Activated CD8-positive, alpha-beta T cell treated with anti-CD3 and anti-CD28 coated beads, Interleukin-2, amount 10 ng/mL, durations not matched to agents 7 days and 5 days (primary cell): ENCODE data around the gene TNFRSF8. TPM values are rescaled to one million over a fixed set of nuclear protein-coding genes. Genes with fewer than 3 reads are reported as not detected.
"Not testable (repeated sequence)": the region's sequence is repeated elsewhere in the genome, so short reads cannot be mapped to it uniquely, and the experiment has no call there.

ENCODE experiments used
- ATAC-seq: fragments of 150-1000 bp; cut with Tn5 transposase; one replicate; pipeline ENCODE4 v1.10.0; 2021; ENCODE audit warnings: moderate library complexity
- CTCF ChIA-PET: fragments of 350-600 bp; sonication (Branson Sonifier 250); formaldehyde crosslinking; loops from one replicate; lab custom pipeline; 2021; ENCODE audit warnings: antibody characterized with exemption; lab: Charles Lee
- POLR2A ChIA-PET: fragments of 350-600 bp; sonication (Branson Sonifier 250); formaldehyde crosslinking; loops from one replicate; lab custom pipeline; 2021; ENCODE audit warnings: antibody characterized with exemption; lab: Charles Lee
- DNase-seq: peaks from one replicate; pipeline ENCODE4 v3.0.0-alpha.2; 2020
- H3K27ac Mint-ChIP-seq: one replicate; pipeline ENCODE4 v1.8.0; 2021; ENCODE audit warnings: mild to moderate bottlenecking, mixed read lengths
- H3K27me3 Mint-ChIP-seq: one replicate; pipeline ENCODE4 v1.8.0; 2021; ENCODE audit warnings: low read depth, mixed read lengths
- H3K36me3 Mint-ChIP-seq: one replicate; pipeline ENCODE4 v1.8.0; 2021; ENCODE audit warnings: low read depth, mixed read lengths
- H3K4me1 Mint-ChIP-seq: one replicate; pipeline ENCODE4 v1.8.0; 2021; ENCODE audit warnings: low read depth, mixed read lengths
- H3K4me3 Mint-ChIP-seq: one replicate; pipeline ENCODE4 v1.8.0; 2021; ENCODE audit warnings: mild to moderate bottlenecking, mixed read lengths
- H3K9me3 Mint-ChIP-seq: one replicate; pipeline ENCODE4 v1.8.0; 2022; ENCODE audit warnings: mixed read lengths; ENCODE audit not compliant: insufficient read depth
- total RNA-seq, 2 experiments: library from RNA; stranded (reverse); gene quantifications; one replicate each; pipeline ENCODE4 v1.2.3, GENCODE V29; 2021

TNFRSF8 gene
- total RNA-seq, 2 experiments from 2014 or later = 0.95 to 0.97 TPM

GRCh38 chr1:12106153-12106552 is 43.0 kb downstream of the TNFRSF8 start:
- DNase-seq (no peak), ATAC-seq (no peak)
- CTCF ChIA-PET = interaction anchor here (1.0 to 4.3 kb wide), 5 partner anchors 12 to 194 kb away, joined by 3 to 19 read pairs (median 5); no protein-coding TSS in a partner anchor

GRCh38 chr1:12106861-12107260 is 43.8 kb downstream of the TNFRSF8 start:
- H3K9me3 Mint-ChIP-seq, H3K36me3 Mint-ChIP-seq, H3K4me1 Mint-ChIP-seq, H3K27ac Mint-ChIP-seq, DNase-seq, H3K27me3 Mint-ChIP-seq, H3K4me3 Mint-ChIP-seq, ATAC-seq: not testable (repeated sequence)
- POLR2A ChIA-PET = interaction anchor here (1.0 to 1.2 kb wide), 2 partner anchors 199 kb away, joined by 4 to 9 read pairs; no protein-coding TSS in a partner anchor
- CTCF ChIA-PET = interaction anchor here (0.7 to 4.3 kb wide), 6 partner anchors 12 to 194 kb away, joined by 3 to 19 read pairs (median 4); no protein-coding TSS in a partner anchor

More at GRCh38 chr1:12106153-12106552, 43.0 kb downstream of the TNFRSF8 start:
- Mint-ChIP-seq H3K4me1 (peaks cover 8% of the 10 kb centered on the region), H3K4me3 (no peak overlapping the region), H3K27ac (no peak overlapping the region), H3K36me3 (no peaks in the 10 kb centered on the region), H3K27me3 (peaks cover 9% of the 10 kb centered on the region), H3K9me3 (no peaks in the 10 kb centered on the region)
- POLR2A ChIA-PET = interaction anchor here (1.0 kb wide), 1 partner anchor 198 kb away, joined by 4 read pairs; no protein-coding TSS in a partner anchor

GRCh38 chr1:12107718-12108117 is 44.6 kb downstream of the TNFRSF8 start:
- ChIA-PET POLR2A (interaction anchor here (1.2 kb wide), 1 partner anchor 200 kb away, joined by 9 read pairs; no protein-coding TSS in a partner anchor), CTCF (interaction anchor here (0.9 to 4.3 kb wide), 5 partner anchors 13 to 136 kb away, joined by 3 to 19 read pairs (median 5); no protein-coding TSS in a partner anchor)
- ATAC-seq (no peak), DNase-seq (no peak)
- no peak overlapping the region for H3K4me3 Mint-ChIP-seq
- H3K27ac Mint-ChIP-seq = no peak overlapping the region
- H3K4me1 Mint-ChIP-seq = peaks cover 2% of the 10 kb centered on the region
- H3K36me3 Mint-ChIP-seq = no peaks in the 10 kb centered on the region
- no peaks in the 10 kb centered on the region for H3K9me3 Mint-ChIP-seq
- peaks cover 9% of the 10 kb centered on the region for H3K27me3 Mint-ChIP-seq

- peaks cover 16% of the 10 kb centered on the region for H3K4me1 Mint-ChIP-seq
- H3K27ac Mint-ChIP-seq = no peak overlapping the region
- no peaks in the 10 kb centered on the region for H3K9me3 Mint-ChIP-seq
- DNase-seq (no peak), ATAC-seq (no peak)
- ChIA-PET CTCF (interaction anchor here (3.3 to 4.3 kb wide), 2 partner anchors 14 to 15 kb away, joined by 19 to 21 read pairs; no protein-coding TSS in a partner anchor), POLR2A (interaction anchor here (1.3 kb wide), 1 partner anchor 202 kb away, joined by 3 read pairs; no protein-coding TSS in a partner anchor)
- H3K36me3 Mint-ChIP-seq = no peaks in the 10 kb centered on the region
- peaks cover 9% of the 10 kb centered on the region for H3K27me3 Mint-ChIP-seq
- H3K4me3 Mint-ChIP-seq = no peak overlapping the region
These were observed 46.8 kb downstream of the TNFRSF8 start for GRCh38 chr1:12109901-12110300.

- no peak overlapping the region for H3K4me3 Mint-ChIP-seq
- H3K27ac Mint-ChIP-seq = no peak overlapping the region
- DNase-seq = no peak
- no peaks in the 10 kb centered on the region for H3K36me3 Mint-ChIP-seq
- ChIA-PET POLR2A (interaction anchor here (0.8 kb wide), 1 partner anchor 204 kb away, joined by 3 read pairs; no protein-coding TSS in a partner anchor), CTCF (interaction anchor here (3.3 kb wide), 1 partner anchor 13 kb away, joined by 21 read pairs; no protein-coding TSS in a partner anchor)
- no peaks in the 10 kb centered on the region for H3K27me3 Mint-ChIP-seq
- no peaks in the 10 kb centered on the region for H3K9me3 Mint-ChIP-seq
- peaks cover 16% of the 10 kb centered on the region for H3K4me1 Mint-ChIP-seq
- ATAC-seq = no peak
These were observed 48.6 kb downstream of the TNFRSF8 start for GRCh38 chr1:12111741-12112140.

- no peaks in the 10 kb centered on the region for H3K27me3 Mint-ChIP-seq
- no peak overlapping the region for H3K4me3 Mint-ChIP-seq
- no peak for ATAC-seq
- H3K9me3 Mint-ChIP-seq = no peaks in the 10 kb centered on the region
- H3K27ac Mint-ChIP-seq = no peak overlapping the region
- peaks cover 16% of the 10 kb centered on the region for H3K4me1 Mint-ChIP-seq
- no peak for DNase-seq
- POLR2A ChIA-PET = interaction anchor here (1.1 to 2.1 kb wide), 2 partner anchors 152 to 203 kb away, joined by 3 to 7 read pairs; no protein-coding TSS in a partner anchor
- H3K36me3 Mint-ChIP-seq = no peaks in the 10 kb centered on the region
- CTCF ChIA-PET = interaction anchor here (3.3 kb wide), 1 partner anchor 12 kb away, joined by 21 read pairs; no protein-coding TSS in a partner anchor
These were observed 49.6 kb downstream of the TNFRSF8 start for GRCh38 chr1:12112711-12113161.

GRCh38 chr1:12113433-12114339 is 50.6 kb downstream of the TNFRSF8 start:
- ChIA-PET POLR2A (interaction anchor here (1.0 to 2.1 kb wide), 4 partner anchors 25 to 206 kb away, joined by 3 to 7 read pairs (median 4); no protein-coding TSS in a partner anchor), CTCF (interaction anchor here (0.8 to 2.3 kb wide), 7 partner anchors 9 to 165 kb away, joined by 3 to 12 read pairs (median 4); no protein-coding TSS in a partner anchor)
- Mint-ChIP-seq H3K4me1 (peaks cover 16% of the 10 kb centered on the region), H3K27ac (peak overlapping the region; percentile 51), H3K36me3 (no peaks in the 10 kb centered on the region), H3K27me3 (no peaks in the 10 kb centered on the region), H3K9me3 (no peaks in the 10 kb centered on the region), H3K4me3 (no peak overlapping the region)
- DNase-seq = peak; percentile 56
- peak; percentile 71 for ATAC-seq

- Mint-ChIP-seq H3K36me3 (no peaks in the 10 kb centered on the region), H3K9me3 (no peaks in the 10 kb centered on the region), H3K4me1 (peaks cover 16% of the 10 kb centered on the region), H3K27me3 (no peaks in the 10 kb centered on the region), H3K4me3 (no peak overlapping the region), H3K27ac (no peak overlapping the region)
- DNase-seq (no peak), ATAC-seq (no peak)
- ChIA-PET POLR2A (interaction anchor here (1.0 to 2.1 kb wide), 3 partner anchors 26 to 206 kb away, joined by 4 to 7 read pairs (median 5); no protein-coding TSS in a partner anchor), CTCF (interaction anchor here (0.8 to 2.3 kb wide), 8 partner anchors 9 to 164 kb away, joined by 3 to 12 read pairs (median 4); no protein-coding TSS in a partner anchor)
These were observed 51.2 kb downstream of the TNFRSF8 start for GRCh38 chr1:12114340-12114683.

GRCh38 chr1:12114916-12115315 is 51.8 kb downstream of the TNFRSF8 start:
- no peak for ATAC-seq
- no peaks in the 10 kb centered on the region for H3K9me3 Mint-ChIP-seq
- CTCF ChIA-PET = interaction anchor here (0.8 to 2.3 kb wide), 5 partner anchors 8 to 161 kb away, joined by 3 to 12 read pairs (median 4); no protein-coding TSS in a partner anchor
- no peaks in the 10 kb centered on the region for H3K27me3 Mint-ChIP-seq
- H3K4me3 Mint-ChIP-seq = no peak overlapping the region
- no peak overlapping the region for H3K27ac Mint-ChIP-seq
- DNase-seq = no peak
- H3K36me3 Mint-ChIP-seq = no peaks in the 10 kb centered on the region
- POLR2A ChIA-PET = interaction anchor here (2.1 kb wide), 1 partner anchor 205 kb away, joined by 7 read pairs; no protein-coding TSS in a partner anchor
- peaks cover 16% of the 10 kb centered on the region for H3K4me1 Mint-ChIP-seq

- Mint-ChIP-seq H3K27ac (no peak overlapping the region), H3K9me3 (no peaks in the 10 kb centered on the region), H3K4me1 (peaks cover 32% of the 10 kb centered on the region), H3K27me3 (peaks cover 15% of the 10 kb centered on the region), H3K36me3 (peaks cover 4% of the 10 kb centered on the region), H3K4me3 (no peak overlapping the region)
- peak; percentile 67 for ATAC-seq
- POLR2A ChIA-PET = no interaction called here
- CTCF ChIA-PET = interaction anchor here (1.0 to 11.7 kb wide), 10 partner anchors 57 to 538 kb away, joined by 3 to 369 read pairs (median 4); no protein-coding TSS in a partner anchor
- peak; percentile 41 for DNase-seq
These were observed 58.3 kb downstream of the TNFRSF8 start for GRCh38 chr1:12121212-12122003.
